Stimulated activated CD4-positive, alpha-beta T cell treated with anti-CD3 and anti-CD28 coated beads, Interleukin-2, amount 100 ng/mL, for 24 hours (primary cell): Measurements from ENCODE around the gene S100A2.
"Not testable (repeated sequence)": the region's sequence is repeated elsewhere in the genome, so short reads cannot be mapped to it uniquely, and the experiment has no call there.

Experiments
- DNase-seq, 2 donors: peaks; one replicate each; pipeline ENCODE4 v3.0.0-alpha.2; 2020

S100A2 gene

GRCh38 chr1:153562021-153562420, 3.6 kb downstream of the S100A2 start:
- not testable (repeated sequence) for DNase-seq

- no peak for DNase-seq
Measured at GRCh38 chr1:153561466-153561985, 4.1 kb downstream of the S100A2 start.

GRCh38 chr1:153560771-153561465, 4.7 kb downstream of the S100A2 start:
- no peak for DNase-seq

GRCh38 chr1:153560241-153560640, 5.4 kb downstream of the S100A2 start:
- no peak for DNase-seq

GRCh38 chr1:153557877-153558276, 7.8 kb downstream of the S100A2 start:
- no peak for DNase-seq

GRCh38 chr1:153556348-153556747, 9.3 kb downstream of the S100A2 start:
- no peak for DNase-seq

- no peak for DNase-seq
Measured at GRCh38 chr1:153553830-153554541, 11.7 kb downstream of the S100A2 start.

GRCh38 chr1:153553096-153553495, 12.5 kb downstream of the S100A2 start:
- no peak for DNase-seq

GRCh38 chr1:153552335-153552734, 13.3 kb downstream of the S100A2 start:
- DNase-seq: no peak

GRCh38 chr1:153550827-153551500, 14.7 kb downstream of the S100A2 start:
- DNase-seq: no peak

GRCh38 chr1:153550398-153550758, 15.3 kb downstream of the S100A2 start:
- no peak for DNase-seq

- no peak for DNase-seq
Measured at GRCh38 chr1:153549741-153550397, 15.8 kb downstream of the S100A2 start.

- DNase-seq: no peak
Measured at GRCh38 chr1:153548722-153549688, 16.6 kb downstream of the S100A2 start, which contains the start of gene S100A3. Gene S100A3 (minus strand): TSS chr1:153549258. CDS start chr1:153548485, 773 bp downstream.

GRCh38 chr1:153547560-153548551, 17.8 kb downstream of the S100A2 start:
- no peak for DNase-seq

GRCh38 chr1:153546796-153547559, 18.7 kb downstream of the S100A2 start:
- no peak for DNase-seq

GRCh38 chr1:153546371-153546770, 19.3 kb downstream of the S100A2 start:
- DNase-seq: no peak

GRCh38 chr1:153545067-153546055, 20.3 kb downstream of the S100A2 start, which contains the start of gene S100A4:
Gene S100A4 (minus strand): TSS chr1:153545806. CDS start chr1:153544794, 1,012 bp downstream.
- DNase-seq: peak; percentile 93 to 94

- DNase-seq: no peak
Measured at GRCh38 chr1:153544453-153545066, 21.1 kb downstream of the S100A2 start.
